IPS-18c (cell line): ENCODE data around the gene ASF1B.
A peak's percentile ranks its signal among the peaks of the same experiment; 100 is the strongest.
"Not testable (repeated sequence)": the region's sequence is repeated elsewhere in the genome, so short reads cannot be mapped to it uniquely, and the experiment has no call there.

Experiments used
- H3K4me3 ChIP-seq: 2 replicates; pipeline ENCODE4 v1.7.0; 2013; ENCODE audit warnings: low read depth, mild to moderate bottlenecking, low read length, moderate library complexity; ENCODE audit not compliant: insufficient read depth
- H3K9me3 ChIP-seq: one replicate; pipeline ENCODE4 v1.6.1; 2013; ENCODE audit warnings: mild to moderate bottlenecking, low read length, moderate library complexity; ENCODE audit not compliant: control insufficient read depth, insufficient read depth

ASF1B gene

DNA sequence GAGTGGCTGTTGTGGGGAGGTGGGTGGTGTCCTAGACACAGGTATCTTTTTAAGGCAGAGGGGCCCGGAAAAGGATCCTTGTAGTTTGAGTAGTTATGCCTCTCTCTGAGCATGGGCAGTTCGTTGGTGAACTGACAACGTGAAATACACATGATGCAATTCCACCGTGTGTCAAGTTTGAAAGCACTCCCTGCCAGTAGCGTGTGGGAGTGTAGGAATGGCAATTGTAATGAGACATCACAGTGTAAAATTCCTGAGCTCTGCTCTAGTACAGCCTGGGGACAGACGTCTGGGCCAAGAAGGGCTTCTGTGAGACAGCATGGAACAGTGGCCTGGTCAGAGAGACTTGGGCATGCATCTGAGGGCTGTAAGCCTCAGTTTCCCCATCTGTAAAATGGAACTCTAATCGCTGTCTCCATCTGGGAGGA lies 10.4 kb upstream of the ASF1B start:
- H3K4me3 ChIP-seq, result no peak overlapping the region
- no peaks in the 10 kb centered on the region for H3K9me3 ChIP-seq

DNA sequence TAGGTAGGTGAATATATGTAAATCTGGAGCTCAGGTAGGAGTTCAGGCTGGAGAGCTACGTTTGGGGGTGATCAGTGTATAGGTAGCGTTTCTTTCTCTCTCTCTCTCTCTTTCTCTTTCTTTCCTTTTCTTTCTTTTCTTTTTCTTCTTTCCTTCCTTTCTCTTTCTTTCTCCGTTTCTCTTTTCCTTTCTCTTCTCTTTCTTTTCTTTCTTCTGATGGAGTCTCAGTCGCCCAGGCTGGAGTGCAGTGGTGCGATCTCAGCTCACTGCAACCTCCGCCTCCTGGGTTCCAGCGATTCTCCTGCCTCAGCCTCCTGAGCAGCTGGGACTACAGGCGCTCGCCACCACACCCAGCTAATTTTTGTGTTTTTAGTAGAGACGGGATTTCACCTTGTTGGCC lies 9.8 kb upstream of the ASF1B start:
- not testable (repeated sequence) for H3K9me3 ChIP-seq, H3K4me3 ChIP-seq

DNA sequence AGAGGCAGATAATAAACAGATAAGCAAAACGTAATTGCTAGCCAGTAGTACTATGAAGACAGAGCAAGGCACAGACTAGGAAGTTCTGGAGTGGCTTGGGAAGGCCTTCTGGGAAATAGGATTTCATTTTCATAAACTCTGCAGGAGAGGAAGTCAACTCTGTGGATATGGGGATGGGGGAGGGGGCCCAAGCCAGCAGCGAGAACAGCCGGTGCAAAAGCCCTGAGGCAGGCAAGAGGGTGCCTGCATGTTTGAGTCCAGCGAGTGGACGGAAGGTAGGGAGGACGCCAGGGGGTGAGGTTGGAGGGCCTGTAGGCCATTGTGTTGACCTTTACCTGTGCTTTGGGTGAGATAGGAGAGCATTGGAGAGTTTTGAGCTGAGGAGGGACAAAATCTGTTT lies 9.0 kb upstream of the ASF1B start:
- Histone ChIP-seq H3K9me3 (no peaks in the 10 kb centered on the region), H3K4me3 (no peak overlapping the region)

DNA sequence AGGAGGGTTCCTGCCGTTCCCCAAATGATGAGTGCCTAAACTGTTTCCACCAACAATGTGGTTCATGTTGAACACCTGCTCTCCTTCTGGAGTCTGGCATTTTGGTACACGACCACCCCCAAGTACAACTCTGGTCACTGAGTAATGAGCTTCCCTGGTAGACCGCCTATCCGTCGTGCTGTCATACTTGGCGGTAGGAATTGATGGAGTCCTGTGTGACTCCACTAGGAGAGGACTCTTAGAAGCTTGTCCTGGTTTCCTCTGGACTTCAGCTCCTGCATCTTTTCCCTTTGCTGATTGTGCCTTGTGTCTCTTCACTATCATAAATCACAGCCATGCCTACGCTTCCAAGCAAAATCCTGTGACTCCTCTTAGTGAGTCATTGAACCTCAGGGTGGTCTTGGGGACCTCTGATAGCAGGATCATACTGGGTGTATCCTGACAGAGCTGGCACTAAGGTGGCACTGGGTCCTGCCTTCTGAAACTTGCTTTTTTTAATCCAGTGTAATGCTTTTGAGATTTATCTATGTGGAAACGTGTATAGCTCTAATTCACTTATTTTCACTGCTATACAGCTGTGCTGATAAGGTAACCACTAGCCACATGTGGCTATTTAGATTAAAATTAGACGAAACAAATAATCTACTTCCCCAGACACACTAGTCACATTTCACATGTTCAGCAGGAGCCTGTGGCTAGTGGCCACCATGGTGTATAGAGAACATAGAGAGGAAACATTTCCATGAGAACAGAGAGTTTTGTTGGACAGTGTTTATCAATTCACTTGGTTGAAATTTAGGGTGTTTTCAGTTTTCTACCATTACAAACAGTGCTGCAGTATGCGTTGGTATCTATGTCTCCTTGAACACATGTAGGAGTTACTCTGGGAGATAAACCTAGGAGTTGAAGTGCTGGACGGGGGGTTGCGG lies 6.1 kb upstream of the ASF1B start:
- no peak overlapping the region for H3K4me3 ChIP-seq
- no peaks in the 10 kb centered on the region for H3K9me3 ChIP-seq

DNA sequence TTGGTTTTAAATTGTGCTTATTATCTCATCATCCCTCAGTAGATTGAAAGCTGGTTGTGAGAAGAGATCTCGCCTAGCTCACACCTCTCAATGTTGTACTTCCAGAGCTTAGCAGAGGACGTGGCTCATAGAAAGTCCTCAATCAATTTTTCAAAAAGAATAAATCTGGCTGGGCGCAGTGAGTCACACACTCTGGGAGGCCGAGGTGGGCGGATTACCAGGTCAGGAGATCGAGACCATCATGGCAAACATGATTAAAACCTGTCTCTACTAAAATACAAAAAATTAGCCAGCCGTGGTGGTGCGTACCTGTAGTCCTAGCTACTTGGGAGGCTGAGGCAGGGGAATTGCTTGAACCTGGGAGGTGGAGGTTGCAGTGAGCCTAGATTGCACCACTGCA lies 4.7 kb upstream of the ASF1B start:
- Histone ChIP-seq H3K9me3 (no peaks in the 10 kb centered on the region), H3K4me3 (no peak overlapping the region)

DNA sequence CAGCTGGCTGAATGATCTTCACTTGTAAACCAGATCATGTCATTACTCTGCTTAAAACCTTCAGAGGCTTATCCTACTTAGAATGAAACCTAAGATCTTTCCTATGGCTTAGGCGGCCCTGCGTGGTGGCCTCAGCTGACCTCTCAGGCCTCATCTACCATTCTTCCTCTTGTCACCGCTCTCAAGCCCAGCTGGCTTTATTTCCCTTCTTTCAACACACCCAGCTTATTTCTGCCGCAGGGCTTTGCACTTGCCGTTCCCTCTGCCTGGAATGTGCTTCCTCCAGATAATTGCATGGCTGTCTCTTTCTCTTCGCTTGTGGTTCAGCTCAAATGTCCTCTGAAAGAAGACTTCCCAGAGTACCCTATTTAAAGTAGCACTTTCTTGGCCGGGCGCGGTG lies 3.6 kb upstream of the ASF1B start:
- Histone ChIP-seq H3K4me3 (no peak overlapping the region), H3K9me3 (no peaks in the 10 kb centered on the region)

DNA sequence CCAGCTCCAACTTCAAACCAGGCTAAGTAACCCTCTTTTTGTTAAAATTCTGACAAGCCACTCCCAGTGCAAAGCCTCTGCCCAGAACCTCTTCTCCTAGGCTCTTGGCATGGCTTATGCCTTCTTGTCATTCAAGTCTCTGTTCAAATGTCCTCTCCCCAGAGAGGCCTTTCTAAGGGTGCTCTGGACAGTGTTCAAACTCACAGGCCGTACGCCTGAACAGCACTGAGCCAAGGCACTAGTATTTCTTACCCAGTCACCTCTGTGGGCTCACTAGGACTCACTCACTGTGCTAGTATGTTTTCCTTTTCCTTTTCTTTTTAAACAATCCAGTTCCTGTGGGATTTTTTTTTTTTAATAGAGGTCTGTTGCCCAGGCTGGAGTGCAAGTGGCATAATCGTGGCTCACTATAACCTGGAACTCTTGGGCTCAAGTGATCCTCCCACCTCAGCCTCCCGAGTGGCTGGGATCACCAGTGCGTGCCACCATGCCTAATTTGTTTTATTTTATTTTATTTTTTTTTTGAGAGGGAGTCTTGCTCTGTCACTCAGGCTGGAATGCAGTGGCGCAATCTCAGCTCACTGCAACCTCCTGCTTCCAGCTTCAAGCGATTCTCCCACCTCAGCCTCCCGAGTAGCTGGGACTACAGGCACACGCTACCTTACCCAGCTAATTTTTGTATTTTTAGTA lies 2.3 kb upstream of the ASF1B start:
- Histone ChIP-seq H3K9me3 (no peaks in the 10 kb centered on the region), H3K4me3 (no peak overlapping the region)

DNA sequence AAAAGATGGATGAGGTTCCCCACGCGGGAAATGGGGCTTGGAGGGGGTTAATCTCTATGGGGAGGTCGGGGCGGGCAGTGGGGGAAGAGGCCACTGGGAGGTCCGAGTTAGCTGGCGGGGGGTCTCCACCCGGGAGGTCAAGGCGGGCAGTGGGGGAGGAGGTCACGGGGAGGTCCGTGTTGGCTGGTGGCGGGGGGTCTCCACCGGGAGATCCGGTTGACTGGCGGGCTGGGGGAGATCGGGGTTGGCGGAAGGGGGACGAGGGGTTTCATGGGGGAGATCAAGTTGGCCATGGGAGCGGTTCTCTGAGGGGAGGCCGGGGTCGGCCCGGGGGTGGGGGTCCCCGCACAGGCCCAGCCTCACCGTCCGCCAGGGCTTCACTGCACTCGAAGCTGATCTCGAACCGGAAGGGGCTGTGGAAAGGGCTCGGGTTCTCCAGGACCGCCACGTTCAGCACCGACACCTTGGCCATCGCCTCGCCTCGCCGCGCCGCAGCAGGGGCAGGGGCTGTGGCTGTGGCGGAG lies 342 bp downstream of the ASF1B start:
- H3K9me3 ChIP-seq, result no peaks in the 10 kb centered on the region
- H3K4me3 ChIP-seq, result peak overlapping the region; percentile 93

DNA sequence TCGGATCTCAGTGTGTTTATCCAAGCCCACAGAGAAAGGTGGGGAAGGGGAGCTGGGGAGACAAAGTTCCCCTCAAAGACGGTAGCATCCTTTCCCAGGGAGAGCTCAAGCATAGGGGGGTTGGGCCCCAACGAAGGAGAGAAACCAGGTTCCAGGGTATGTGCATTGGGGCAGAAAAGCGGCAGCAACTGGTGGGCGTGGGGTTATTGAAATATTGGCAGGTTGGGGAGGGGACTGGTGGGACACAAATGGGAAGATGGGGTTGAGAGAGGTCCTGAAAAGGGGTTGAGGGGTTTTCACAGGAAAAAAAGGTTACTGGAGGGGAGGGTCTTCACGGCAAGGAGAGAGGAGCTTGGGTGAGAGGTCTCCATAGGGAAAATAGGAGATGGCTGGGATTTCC lies 1.0 kb downstream of the ASF1B start:
- peak overlapping the region; percentile 93 for H3K4me3 ChIP-seq
- H3K9me3 ChIP-seq, result no peaks in the 10 kb centered on the region

DNA sequence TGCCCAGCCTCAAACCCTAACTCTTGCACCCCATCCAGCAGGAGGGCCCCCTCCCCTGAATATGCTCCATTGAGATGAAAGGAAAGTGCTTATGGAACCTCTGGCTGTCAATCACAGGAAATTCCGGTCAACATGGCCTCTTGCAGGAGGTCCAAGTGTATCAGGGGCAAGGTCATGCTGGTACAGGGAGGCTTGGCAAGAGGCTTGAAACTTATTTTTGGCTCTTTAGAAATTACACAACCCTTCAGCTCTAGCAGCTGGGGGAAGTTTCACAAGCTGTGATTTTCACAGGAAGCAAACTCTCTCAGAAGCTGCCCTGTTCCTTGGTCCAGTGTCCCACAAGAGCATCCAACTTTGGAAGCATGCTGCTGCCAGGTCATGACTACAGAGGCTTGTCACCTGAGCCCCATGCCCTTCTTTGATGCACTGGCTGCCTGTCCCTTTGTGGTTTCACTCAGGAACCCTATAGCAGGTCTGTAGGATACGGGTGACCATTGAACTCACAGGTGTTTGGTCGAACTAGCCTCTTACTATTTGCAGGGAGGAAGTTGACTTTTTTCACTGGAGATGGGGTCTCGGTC lies 8.4 kb downstream of the ASF1B start:
- Histone ChIP-seq H3K4me3 (no peak overlapping the region), H3K9me3 (peaks cover 2% of the 10 kb centered on the region)

DNA sequence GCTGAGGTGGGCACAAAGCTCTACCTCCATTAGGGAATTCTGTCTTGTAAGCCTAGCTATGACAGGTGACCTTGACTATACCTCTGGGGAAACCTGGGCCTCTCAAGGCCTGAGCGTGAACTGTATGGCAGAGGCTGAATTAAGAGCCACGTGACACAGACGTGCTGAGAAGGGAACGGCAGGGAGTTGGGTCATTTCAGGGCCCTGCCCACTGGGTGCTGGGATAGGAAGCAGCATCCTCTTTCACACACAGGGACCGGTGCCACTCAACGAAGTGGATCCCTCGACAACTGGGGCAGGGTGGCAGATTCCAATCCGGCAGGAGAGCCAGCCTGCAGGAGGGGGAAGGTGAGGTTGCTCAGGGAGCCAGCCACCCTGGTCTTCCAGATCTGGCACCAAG lies 9.2 kb downstream of the ASF1B start:
- H3K4me3 ChIP-seq, result no peak overlapping the region

DNA sequence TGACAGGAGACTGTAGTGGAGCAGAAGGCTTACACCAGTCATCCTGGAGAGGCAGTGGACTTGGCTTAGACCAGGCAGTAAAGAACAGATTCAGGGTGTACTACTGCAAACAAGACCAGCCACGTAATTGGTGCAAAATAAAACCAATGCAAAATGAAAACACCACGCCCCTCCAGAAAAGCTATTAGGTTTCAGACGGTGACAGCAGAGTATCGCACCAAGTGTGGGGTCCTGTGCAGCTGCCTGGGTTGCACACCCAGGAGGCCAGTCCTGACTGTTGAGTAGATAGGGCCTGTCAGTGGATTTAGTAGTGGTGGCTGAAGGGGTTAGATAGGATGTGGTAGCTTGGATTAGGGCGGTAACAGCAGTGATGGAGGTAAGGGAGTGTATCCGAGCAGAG lies 13.5 kb downstream of the ASF1B start:
- Histone ChIP-seq H3K9me3 (no peaks in the 10 kb centered on the region), H3K4me3 (no peak overlapping the region)

More for the DNA sequence above, 9.2 kb downstream of the ASF1B start:
- peaks cover 2% of the 10 kb centered on the region for H3K9me3 ChIP-seq

DNA sequence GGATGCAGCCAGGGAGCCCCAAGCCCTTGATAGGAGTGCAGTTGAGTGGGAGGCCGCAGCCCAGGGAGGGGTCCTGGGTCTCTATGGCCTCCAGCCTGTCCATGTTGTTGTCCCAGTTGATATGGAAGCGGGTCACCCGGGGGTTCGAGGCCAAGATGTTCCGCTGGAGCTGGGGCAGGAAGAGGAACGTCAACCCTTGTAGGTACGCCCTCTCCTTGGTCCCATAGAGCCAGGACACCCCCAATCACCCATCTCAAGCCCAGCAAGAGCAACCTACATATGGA lies 15.9 kb downstream of the ASF1B start:
- no peaks in the 10 kb centered on the region for H3K9me3 ChIP-seq
- no peak overlapping the region for H3K4me3 ChIP-seq

DNA sequence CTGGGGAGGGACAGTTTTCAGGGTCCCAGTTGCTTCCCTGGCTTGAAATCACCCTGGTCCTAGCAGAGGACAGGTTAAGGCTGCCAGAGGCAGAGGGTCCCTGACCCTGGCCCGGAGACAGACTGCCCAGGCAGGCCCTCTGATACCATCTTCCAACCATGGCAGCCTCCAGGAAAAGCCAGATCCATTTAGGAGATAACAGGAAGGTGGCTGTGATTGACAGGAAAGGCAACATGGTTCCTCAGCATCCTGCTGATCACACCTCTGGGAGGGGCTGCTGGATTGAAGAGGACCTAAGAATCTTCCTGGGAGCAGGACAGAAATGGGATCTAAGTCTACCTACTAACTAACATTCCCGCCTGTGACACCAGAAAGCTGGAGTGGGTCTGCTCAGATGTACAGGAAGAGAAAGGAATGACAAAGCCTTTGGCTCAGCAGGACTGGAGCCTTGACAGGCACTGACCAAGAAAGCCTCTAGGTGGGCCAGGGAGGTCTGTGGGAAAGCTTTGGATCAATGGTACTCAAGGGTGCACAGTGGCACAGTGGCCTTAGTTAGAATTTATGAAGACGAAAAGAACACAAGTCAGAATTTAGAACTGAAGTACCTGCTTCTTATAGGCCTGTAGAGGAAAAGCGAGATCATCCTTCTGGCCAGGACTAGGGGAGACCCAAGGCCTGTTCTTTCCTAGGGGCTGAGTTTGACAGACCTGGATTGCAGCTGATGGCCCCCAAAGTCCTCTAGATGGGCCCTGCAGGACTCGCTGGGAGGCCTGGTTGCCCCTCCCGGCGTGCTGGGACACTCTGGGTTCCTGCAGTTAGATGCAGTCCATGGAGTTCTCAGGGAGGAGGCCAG lies 16.5 kb downstream of the ASF1B start:
- no peaks in the 10 kb centered on the region for H3K9me3 ChIP-seq
- no peak overlapping the region for H3K4me3 ChIP-seq

DNA sequence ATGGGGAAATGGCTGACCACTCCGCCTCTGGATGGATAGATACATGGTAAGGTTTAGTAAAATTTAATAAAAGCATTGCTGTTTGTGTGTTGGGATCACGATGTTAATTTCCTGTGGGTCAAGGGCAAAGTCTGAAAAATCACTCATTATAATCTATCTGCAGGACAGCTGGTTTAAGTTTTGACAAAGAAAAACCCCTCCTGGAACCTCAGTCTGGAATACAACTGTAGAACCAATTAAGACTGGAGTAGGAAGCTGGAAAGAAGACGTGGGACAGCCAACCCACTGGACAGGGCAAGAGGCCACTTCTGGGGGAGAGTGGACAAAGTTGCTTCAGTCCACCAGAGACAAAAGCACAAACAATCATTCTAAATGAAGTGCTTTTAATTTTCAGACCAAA lies 17.2 kb downstream of the ASF1B start:
- H3K4me3 ChIP-seq, result no peak overlapping the region
- no peaks in the 10 kb centered on the region for H3K9me3 ChIP-seq

DNA sequence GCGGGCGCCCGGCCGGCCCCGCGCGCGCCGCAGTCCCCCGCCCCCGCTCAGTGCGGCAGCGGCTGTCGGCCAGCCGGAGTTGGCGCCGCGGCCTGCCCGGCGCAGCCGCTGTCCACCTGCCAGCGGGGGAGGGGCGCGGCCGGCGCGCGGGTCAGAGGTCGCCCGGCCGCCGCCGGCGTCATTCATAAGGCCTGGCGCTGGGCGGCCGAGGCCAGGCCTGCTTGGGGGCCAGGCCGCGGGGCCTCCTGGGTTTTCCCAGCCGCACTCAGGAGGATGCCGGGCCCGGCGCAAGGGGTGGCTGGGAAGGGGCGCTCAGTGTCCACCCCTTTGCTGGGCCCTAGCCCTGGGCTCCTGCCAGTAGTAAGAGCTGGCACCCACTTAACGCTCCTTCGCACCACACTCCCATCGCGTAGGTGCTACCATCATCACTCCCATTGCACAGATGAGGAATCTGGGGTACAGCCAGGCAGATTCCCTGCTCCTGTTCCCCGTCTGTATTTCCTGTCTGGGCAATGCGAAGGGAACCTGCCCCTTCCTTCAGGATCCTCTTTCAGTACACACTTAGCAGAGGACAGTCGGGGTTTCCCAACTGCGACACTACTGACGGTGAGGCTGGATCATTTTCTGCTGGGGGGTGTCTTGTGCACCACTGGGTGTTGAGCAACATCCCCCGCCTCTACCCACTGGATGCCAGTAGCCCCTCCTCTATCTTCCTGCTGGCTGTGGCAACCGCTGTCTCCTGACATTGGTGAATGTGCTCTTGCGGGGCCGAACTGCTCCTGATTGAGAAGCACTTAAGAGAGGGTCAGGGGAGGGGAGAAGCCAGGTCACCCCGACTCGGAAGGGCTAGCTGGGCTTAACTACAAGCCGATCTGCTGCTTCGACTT lies 18.0 kb downstream of the ASF1B start:
- Histone ChIP-seq H3K4me3 (peak overlapping the region; percentile 56), H3K9me3 (no peaks in the 10 kb centered on the region)
